SH-SY5Y (cell line): ENCODE data around the gene DARS1.

Experiments
- GATA2 ChIP-seq: IDR thresholded peaks from 2 replicates; pipeline ENCODE4 v1.6.1; 2011; ENCODE audit warnings: mild to moderate bottlenecking, low read depth, low read length
- GATA3 ChIP-seq: IDR thresholded peaks from 2 replicates; pipeline ENCODE4 v1.6.1; 2011; ENCODE audit warnings: low read depth, mild to moderate bottlenecking, low read length, moderate library complexity

Gene DARS1

GRCh38 chr2:135951041-135951583, 34.3 kb downstream of the DARS1 start:
- TF ChIP-seq GATA2 (no peak), GATA3 (no peak)

- TF ChIP-seq GATA3 (no peak), GATA2 (no peak)
Observed at GRCh38 chr2:135949451-135950234, 35.8 kb downstream of the DARS1 start.

- TF ChIP-seq GATA3 = no peak
- no peak for TF ChIP-seq GATA2
Observed at GRCh38 chr2:135948642-135949355, 36.6 kb downstream of the DARS1 start.

GRCh38 chr2:135948141-135948540, 37.3 kb downstream of the DARS1 start:
- no peak for TF ChIP-seq GATA3
- TF ChIP-seq GATA2 = no peak

GRCh38 chr2:135947483-135947882, 37.9 kb downstream of the DARS1 start:
- TF ChIP-seq GATA2 (no peak), GATA3 (no peak)

- TF ChIP-seq GATA2 = no peak
- no peak for TF ChIP-seq GATA3
Observed at GRCh38 chr2:135945526-135945925, 39.9 kb downstream of the DARS1 start.

- no peak for TF ChIP-seq GATA3
- TF ChIP-seq GATA2 = no peak
Observed at GRCh38 chr2:135944625-135945024, 40.8 kb downstream of the DARS1 start.

GRCh38 chr2:135942936-135943688, 42.3 kb downstream of the DARS1 start:
- TF ChIP-seq GATA3 = no peak
- TF ChIP-seq GATA2 = no peak

GRCh38 chr2:135936524-135936923, 48.9 kb downstream of the DARS1 start:
- no peak for TF ChIP-seq GATA3
- TF ChIP-seq GATA2 = no peak

- TF ChIP-seq GATA3 = no peak
Observed at GRCh38 chr2:135935914-135936313, 49.5 kb downstream of the DARS1 start.

- TF ChIP-seq GATA3 (no peak), GATA2 (no peak)
Observed at GRCh38 chr2:135931776-135932443, 53.5 kb downstream of the DARS1 start.

- TF ChIP-seq GATA2 (no peak), GATA3 (no peak)
Observed at GRCh38 chr2:135926605-135927004, 58.8 kb downstream of the DARS1 start.

GRCh38 chr2:135925571-135925970, 59.9 kb downstream of the DARS1 start:
- no peak for TF ChIP-seq GATA2
- no peak for TF ChIP-seq GATA3

- no peak for TF ChIP-seq GATA3
- no peak for TF ChIP-seq GATA2
Observed at GRCh38 chr2:135916207-135916606, 69.2 kb downstream of the DARS1 start.
